Activated T-helper 1 cell treated with anti-CD3 and anti-CD28 coated beads, Interleukin-12 subunit alpha, Interleukin-12 subunit beta, Interleukin-2, Interleukin-4 antibody, amounts not matched to agents 30 ng/mL and 10 ng/mL and 1 ng/mL, durations not matched to agents 14 hours and 24 hours and 36 hours (primary cell): ENCODE measurements around the gene PLCXD3. TPM values are rescaled to one million over a fixed set of nuclear protein-coding genes. Genes with fewer than 3 reads are reported as not detected.

Experiments used
- DNase-seq: peaks from one replicate; pipeline ENCODE4 v3.0.0; 2021; ENCODE audit warnings: low spot score
- H3K27ac Mint-ChIP-seq: one replicate; pipeline ENCODE4 v1.8.0; 2021; ENCODE audit warnings: mild to moderate bottlenecking, mixed read lengths
- H3K27me3 Mint-ChIP-seq: one replicate; pipeline ENCODE4 v1.8.0; 2022; ENCODE audit warnings: mild to moderate bottlenecking, moderate library complexity, mixed read lengths; ENCODE audit not compliant: insufficient read depth
- H3K36me3 Mint-ChIP-seq: one replicate; pipeline ENCODE4 v1.8.0; 2021; ENCODE audit warnings: low read depth, mixed read lengths
- H3K4me1 Mint-ChIP-seq: one replicate; pipeline ENCODE4 v1.8.0; 2021; ENCODE audit warnings: low read depth, mixed read lengths
- H3K4me3 Mint-ChIP-seq: one replicate; pipeline ENCODE4 v1.8.0; 2021; ENCODE audit warnings: mild to moderate bottlenecking, moderate library complexity, mixed read lengths
- H3K9me3 Mint-ChIP-seq: one replicate; pipeline ENCODE4 v1.8.0; 2021; ENCODE audit warnings: mixed read lengths
- intact Hi-C: fragments of 100-400 bp; cut with micrococcal nuclease; formaldehyde crosslinking; loops from one replicate; pipeline ENCODE4 v1.15.1; 2024
- total RNA-seq: library from RNA; stranded (reverse); gene quantifications from 2 replicates; pipeline ENCODE4 v1.2.3, GENCODE V29; 2022

PLCXD3 gene
- not detected in 2 replicates for total RNA-seq

- intact Hi-C loops: no loop called here
- Mint-ChIP-seq H3K4me3 (peak within 1 kb of the TSS; percentile 24), H3K9me3 (no peaks in the 10 kb centered on the region), H3K27me3 (peaks cover 21% of the 10 kb centered on the region), H3K36me3 (no peaks in the 10 kb centered on the region), H3K27ac (no peak within 1 kb of the TSS), H3K4me1 (no peaks in the 10 kb centered on the region)
- no peak for DNase-seq
Measured at GRCh38 chr5:41510176-41510831, at the start of gene PLCXD3. PLCXD3 (minus strand) TSS chr5:41510601; CDS start chr5:41510526, 75 bp downstream.

GRCh38 chr5:41559184-41559583 lies 48.8 kb upstream of the PLCXD3 start:
- H3K36me3 Mint-ChIP-seq: no peaks in the 10 kb centered on the region
- no peaks in the 10 kb centered on the region for H3K9me3 Mint-ChIP-seq
- H3K27me3 Mint-ChIP-seq: peaks cover 4% of the 10 kb centered on the region
- no peak overlapping the region for H3K4me3 Mint-ChIP-seq
- no peak for DNase-seq
- H3K27ac Mint-ChIP-seq: no peak overlapping the region
- H3K4me1 Mint-ChIP-seq: no peaks in the 10 kb centered on the region
- intact Hi-C loops: no loop called here

- H3K36me3 Mint-ChIP-seq: no peaks in the 10 kb centered on the region
- no peak overlapping the region for H3K27ac Mint-ChIP-seq
- DNase-seq: no peak
- intact Hi-C loops: no loop called here
- peaks cover 4% of the 10 kb centered on the region for H3K27me3 Mint-ChIP-seq
- H3K9me3 Mint-ChIP-seq: no peaks in the 10 kb centered on the region
- H3K4me3 Mint-ChIP-seq: no peak overlapping the region
- H3K4me1 Mint-ChIP-seq: no peaks in the 10 kb centered on the region
Measured at GRCh38 chr5:41558295-41558694, 47.9 kb upstream of the PLCXD3 start.

- Mint-ChIP-seq H3K4me1 (no peaks in the 10 kb centered on the region), H3K27me3 (no peaks in the 10 kb centered on the region), H3K4me3 (no peak overlapping the region), H3K9me3 (peaks cover 10% of the 10 kb centered on the region), H3K27ac (no peak overlapping the region), H3K36me3 (no peaks in the 10 kb centered on the region)
- intact Hi-C loops: no loop called here
- DNase-seq: no peak
Measured at GRCh38 chr5:41547991-41548390, 37.6 kb upstream of the PLCXD3 start.

GRCh38 chr5:41542183-41542582 lies 31.8 kb upstream of the PLCXD3 start:
- DNase-seq: no peak
- no peaks in the 10 kb centered on the region for H3K36me3 Mint-ChIP-seq
- H3K4me3 Mint-ChIP-seq: no peak overlapping the region
- no peaks in the 10 kb centered on the region for H3K4me1 Mint-ChIP-seq
- H3K27ac Mint-ChIP-seq: no peak overlapping the region
- no peaks in the 10 kb centered on the region for H3K27me3 Mint-ChIP-seq
- intact Hi-C loops: no loop called here
- no peaks in the 10 kb centered on the region for H3K9me3 Mint-ChIP-seq

GRCh38 chr5:41539454-41539853 lies 29.1 kb upstream of the PLCXD3 start:
- Mint-ChIP-seq H3K27ac (no peak overlapping the region), H3K4me3 (no peak overlapping the region), H3K36me3 (no peaks in the 10 kb centered on the region), H3K27me3 (no peaks in the 10 kb centered on the region), H3K4me1 (no peaks in the 10 kb centered on the region), H3K9me3 (peaks cover 6% of the 10 kb centered on the region)
- intact Hi-C loops: no loop called here
- no peak for DNase-seq

- no peak overlapping the region for H3K4me3 Mint-ChIP-seq
Measured at GRCh38 chr5:41537581-41537980, 27.2 kb upstream of the PLCXD3 start.

GRCh38 chr5:41532485-41532884 lies 22.1 kb upstream of the PLCXD3 start:
- Mint-ChIP-seq H3K27me3 (no peaks in the 10 kb centered on the region), H3K9me3 (peaks cover 6% of the 10 kb centered on the region), H3K27ac (no peak overlapping the region), H3K36me3 (no peaks in the 10 kb centered on the region), H3K4me1 (no peaks in the 10 kb centered on the region), H3K4me3 (no peak overlapping the region)
- no peak for DNase-seq
- intact Hi-C loops: no loop called here

More at GRCh38 chr5:41537581-41537980, 27.2 kb upstream of the PLCXD3 start:
- Mint-ChIP-seq H3K27ac (no peak overlapping the region), H3K36me3 (no peaks in the 10 kb centered on the region), H3K27me3 (no peaks in the 10 kb centered on the region), H3K9me3 (peaks cover 6% of the 10 kb centered on the region), H3K4me1 (no peaks in the 10 kb centered on the region)
- no peak for DNase-seq
- intact Hi-C loops: no loop called here

- Mint-ChIP-seq H3K36me3 (no peaks in the 10 kb centered on the region), H3K4me1 (no peaks in the 10 kb centered on the region), H3K27ac (no peak overlapping the region), H3K9me3 (no peaks in the 10 kb centered on the region), H3K4me3 (no peak overlapping the region), H3K27me3 (no peaks in the 10 kb centered on the region)
- no peak for DNase-seq
- intact Hi-C loops: no loop called here
Measured at GRCh38 chr5:41527201-41527779, 16.9 kb upstream of the PLCXD3 start.

GRCh38 chr5:41526699-41527098 lies 16.3 kb upstream of the PLCXD3 start:
- no peaks in the 10 kb centered on the region for H3K27me3 Mint-ChIP-seq
- H3K4me3 Mint-ChIP-seq: no peak overlapping the region
- H3K27ac Mint-ChIP-seq: no peak overlapping the region
- no peak for DNase-seq
- H3K36me3 Mint-ChIP-seq: no peaks in the 10 kb centered on the region
- no peaks in the 10 kb centered on the region for H3K9me3 Mint-ChIP-seq
- intact Hi-C loops: no loop called here
- H3K4me1 Mint-ChIP-seq: no peaks in the 10 kb centered on the region

- H3K9me3 Mint-ChIP-seq: no peaks in the 10 kb centered on the region
- DNase-seq: no peak
- H3K36me3 Mint-ChIP-seq: no peaks in the 10 kb centered on the region
- no peaks in the 10 kb centered on the region for H3K27me3 Mint-ChIP-seq
- H3K4me1 Mint-ChIP-seq: no peaks in the 10 kb centered on the region
- H3K4me3 Mint-ChIP-seq: no peak overlapping the region
- intact Hi-C loops: no loop called here
- no peak overlapping the region for H3K27ac Mint-ChIP-seq
Measured at GRCh38 chr5:41524174-41524573, 13.8 kb upstream of the PLCXD3 start.

- no peaks in the 10 kb centered on the region for H3K27me3 Mint-ChIP-seq
- H3K9me3 Mint-ChIP-seq: no peaks in the 10 kb centered on the region
- no peak overlapping the region for H3K27ac Mint-ChIP-seq
- DNase-seq: no peak
- H3K4me1 Mint-ChIP-seq: no peaks in the 10 kb centered on the region
- H3K36me3 Mint-ChIP-seq: no peaks in the 10 kb centered on the region
- intact Hi-C loops: no loop called here
- H3K4me3 Mint-ChIP-seq: no peak overlapping the region
Measured at GRCh38 chr5:41522193-41522786, 11.9 kb upstream of the PLCXD3 start.

GRCh38 chr5:41519801-41520200 lies 9.4 kb upstream of the PLCXD3 start:
- Mint-ChIP-seq H3K4me3 (no peak overlapping the region), H3K27me3 (no peaks in the 10 kb centered on the region), H3K27ac (no peak overlapping the region), H3K4me1 (no peaks in the 10 kb centered on the region), H3K36me3 (no peaks in the 10 kb centered on the region), H3K9me3 (no peaks in the 10 kb centered on the region)
- intact Hi-C loops: no loop called here
- DNase-seq: no peak
